GM21717 (cell line): Measurements from ENCODE around the gene CARMIL1.
"Not testable (repeated sequence)": the region's sequence is repeated elsewhere in the genome, so short reads cannot be mapped to it uniquely, and the experiment has no call there.

ENCODE experiments used
- ATAC-seq: cut with Tn5 transposase; IDR thresholded peaks from one replicate; pipeline ENCODE4 v1.9.1; 2021; ENCODE audit warnings: mild to moderate bottlenecking, moderate library complexity; ENCODE audit not compliant: unreplicated experiment

CARMIL1 gene

DNA sequence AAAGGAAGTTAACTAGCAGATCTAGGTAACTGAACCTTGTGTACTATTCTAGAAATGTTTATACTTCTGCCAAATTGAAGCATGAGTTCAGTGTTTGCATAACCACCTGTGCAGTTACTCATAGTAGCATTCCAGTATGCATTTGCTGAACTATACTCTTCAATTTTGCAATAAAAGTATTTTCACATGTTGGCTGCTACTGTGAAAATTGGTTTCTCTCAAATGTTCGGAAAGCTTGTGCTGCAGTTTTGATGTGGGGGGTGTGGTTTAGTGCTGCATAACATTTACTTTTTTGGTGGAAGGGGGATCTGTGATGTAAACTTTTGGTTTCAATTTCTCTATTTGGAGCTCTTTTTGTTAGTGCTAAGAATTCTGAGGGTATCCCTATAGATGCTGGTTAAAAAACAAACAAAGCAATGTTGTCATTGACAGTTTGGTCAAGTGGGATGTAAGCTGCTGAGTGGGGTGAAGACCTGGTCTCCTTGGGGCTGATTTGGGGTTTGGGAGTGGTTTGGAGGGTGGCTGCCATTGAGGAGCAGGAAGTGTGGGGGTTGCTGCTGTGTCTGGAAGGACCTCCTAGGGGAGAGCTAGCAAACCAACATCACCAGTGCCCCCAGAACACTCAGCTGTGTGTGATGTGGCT, 87.8 kb downstream of the CARMIL1 start:
- ATAC-seq: no peak

DNA sequence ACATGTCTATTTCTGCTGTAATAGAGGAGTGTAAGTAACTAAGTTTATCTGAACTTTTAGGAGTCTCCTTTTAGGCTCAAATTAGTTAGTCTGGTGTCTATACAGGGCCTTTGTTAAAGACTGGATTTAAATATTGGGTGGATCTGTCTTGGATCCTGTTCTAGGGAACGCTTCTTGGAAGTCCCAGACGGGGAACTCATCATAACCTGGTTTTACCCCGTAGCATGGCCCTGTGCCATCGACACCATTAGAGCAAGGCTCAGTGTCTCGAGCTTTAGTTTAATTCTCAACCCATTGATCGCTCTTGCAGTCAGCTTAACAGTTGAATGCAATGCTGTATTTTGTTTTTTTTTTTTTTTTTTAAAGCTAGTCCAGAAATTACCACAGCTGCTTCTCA, 89.9 kb downstream of the CARMIL1 start:
- no peak for ATAC-seq

DNA sequence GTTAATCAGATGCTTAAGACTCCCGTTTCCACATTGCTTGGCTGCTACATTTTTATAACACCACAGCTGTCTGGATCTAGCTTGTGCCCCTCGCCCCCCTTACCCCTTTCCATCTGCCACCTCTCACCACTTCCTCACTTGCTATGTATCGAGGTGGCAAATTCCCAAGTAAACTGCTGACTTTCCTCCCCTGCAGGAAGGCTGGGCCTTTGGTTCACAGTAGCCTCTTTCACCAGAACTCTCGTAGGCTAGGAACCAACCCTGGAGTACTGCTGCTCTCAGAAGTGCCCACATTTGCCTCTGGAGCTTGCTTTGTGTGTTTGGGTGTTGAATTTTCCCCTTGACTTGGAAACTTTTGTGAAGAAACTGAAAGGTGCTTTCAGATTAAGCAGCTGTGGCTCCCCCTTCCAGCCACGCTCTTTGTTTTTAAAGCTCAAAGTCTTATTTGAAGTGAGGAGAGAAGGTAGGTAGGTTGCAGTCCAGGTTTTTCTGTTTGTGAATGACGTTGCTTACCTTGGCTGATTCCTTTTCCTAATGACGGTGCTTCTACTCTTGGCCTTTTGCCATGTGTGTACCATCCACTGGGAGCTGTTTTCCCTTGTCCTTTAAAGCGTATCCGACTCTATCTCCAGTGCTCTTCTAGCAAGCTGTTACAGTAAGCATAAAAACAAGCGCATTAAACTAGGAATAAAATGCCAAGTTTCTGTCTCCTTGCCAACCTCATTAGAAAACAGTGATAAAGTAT, 90.4 kb downstream of the CARMIL1 start:
- no peak for ATAC-seq

DNA sequence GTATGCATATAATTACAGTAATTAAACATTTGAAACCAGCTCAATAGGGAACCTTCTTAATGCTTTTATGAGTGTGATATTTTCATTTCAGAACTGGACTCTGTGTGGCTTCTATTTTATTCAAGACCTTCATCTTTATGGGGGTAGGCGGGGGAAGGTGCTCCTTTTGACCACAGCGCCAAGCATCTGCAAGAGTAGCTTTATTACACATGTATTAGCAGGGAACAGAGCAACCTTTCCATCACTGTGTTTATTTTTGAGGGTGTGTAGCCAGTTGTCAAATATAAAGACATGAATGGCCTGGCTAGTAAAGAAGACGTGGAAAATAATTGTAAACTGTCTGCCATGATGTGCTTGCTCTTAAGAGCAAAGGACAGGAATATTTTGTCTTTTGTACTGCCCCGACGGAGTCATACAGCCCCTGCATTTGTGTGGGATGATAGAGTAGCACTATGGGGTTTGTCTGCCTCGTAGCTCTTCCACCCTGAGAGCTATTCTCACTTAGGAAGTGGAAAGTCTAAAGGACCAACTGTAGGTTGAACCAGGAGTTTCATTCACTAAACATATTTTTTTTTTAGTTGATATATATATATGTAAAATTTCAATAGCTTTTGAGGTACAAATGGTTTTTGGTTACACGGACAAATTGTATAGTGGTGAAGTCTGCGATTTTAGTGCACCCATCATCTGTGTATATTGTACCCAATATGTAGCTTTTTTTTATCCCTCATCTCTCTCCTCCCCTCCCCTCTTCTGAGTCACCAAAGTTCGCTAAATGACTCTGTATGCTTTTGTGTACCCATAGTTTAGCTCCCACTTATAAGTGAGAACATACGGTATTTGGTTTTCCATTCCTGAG, 91.2 kb downstream of the CARMIL1 start:
- no peak for ATAC-seq

DNA sequence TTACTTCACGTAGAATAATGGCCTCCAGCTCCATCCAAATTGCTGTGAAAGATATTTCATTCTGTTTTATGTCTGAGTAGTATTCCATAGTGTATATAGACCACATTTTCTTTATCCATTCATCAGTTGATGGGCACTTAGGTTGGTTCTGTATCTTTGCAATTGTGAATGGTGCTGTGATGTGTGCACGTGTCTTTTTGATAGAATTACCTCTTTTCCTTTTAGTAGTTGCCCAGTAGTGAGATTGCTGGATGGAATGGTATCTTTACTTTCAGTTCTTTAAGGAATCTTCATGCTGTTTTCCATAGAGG, 91.8 kb downstream of the CARMIL1 start:
- no peak for ATAC-seq

DNA sequence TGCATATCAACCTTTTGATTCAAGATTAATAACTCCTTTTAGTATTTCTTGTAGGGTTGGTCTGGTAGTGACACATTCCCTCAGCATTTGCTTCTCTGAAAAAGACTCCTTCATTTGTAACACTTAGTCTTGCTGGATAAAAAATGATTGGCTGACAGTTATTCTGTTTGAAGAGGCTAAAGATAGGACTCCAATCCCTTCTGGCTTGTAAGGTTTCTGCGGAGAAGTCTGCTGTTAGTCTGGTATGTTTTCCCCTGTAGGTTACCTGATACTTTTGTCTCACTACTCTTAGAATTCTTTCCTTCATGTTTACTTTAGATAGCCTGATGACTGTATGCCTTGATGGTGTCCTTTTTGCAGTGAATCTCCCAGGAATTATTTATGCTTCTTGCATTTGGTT, 96.0 kb downstream of the CARMIL1 start:
- no peak for ATAC-seq

DNA sequence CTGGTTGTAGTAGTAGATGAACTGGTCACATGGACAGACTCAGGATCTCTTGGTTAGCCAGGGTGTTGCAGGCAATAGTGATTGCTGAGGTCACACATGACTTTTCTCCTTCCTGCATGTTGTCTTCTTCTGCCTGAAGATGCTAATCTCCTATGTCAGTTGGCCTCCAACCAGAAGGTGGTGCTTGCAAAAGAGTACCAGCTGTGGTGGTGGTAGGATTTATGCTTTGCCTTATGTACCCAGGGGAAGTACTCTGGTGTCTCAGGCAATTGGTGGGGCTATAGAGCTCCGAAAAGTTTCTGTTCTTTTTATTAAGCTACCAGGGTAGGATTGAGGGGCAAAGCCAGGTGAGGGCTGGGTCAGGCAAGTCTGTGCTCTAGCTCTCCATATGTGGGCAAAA, 98.5 kb downstream of the CARMIL1 start:
- no peak for ATAC-seq

DNA sequence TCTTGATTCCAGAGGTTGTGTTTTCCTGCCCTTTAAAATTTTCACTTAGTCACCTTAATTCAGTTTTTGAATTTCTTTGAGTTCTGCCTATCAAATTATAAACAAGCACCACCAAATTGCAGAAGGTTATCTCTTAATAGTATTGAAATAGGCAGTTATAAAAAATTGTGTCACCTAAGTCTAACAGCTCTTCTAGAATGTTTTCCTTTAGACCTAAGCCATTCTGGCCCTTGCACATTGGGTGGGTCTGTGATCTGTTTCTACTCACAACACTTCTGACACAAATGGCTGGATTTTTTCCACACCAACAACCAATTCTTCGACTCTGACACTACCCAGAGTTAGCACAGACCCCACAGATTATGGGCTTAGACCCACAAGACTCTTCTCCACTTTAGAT, 101.9 kb downstream of the CARMIL1 start:
- no peak for ATAC-seq

DNA sequence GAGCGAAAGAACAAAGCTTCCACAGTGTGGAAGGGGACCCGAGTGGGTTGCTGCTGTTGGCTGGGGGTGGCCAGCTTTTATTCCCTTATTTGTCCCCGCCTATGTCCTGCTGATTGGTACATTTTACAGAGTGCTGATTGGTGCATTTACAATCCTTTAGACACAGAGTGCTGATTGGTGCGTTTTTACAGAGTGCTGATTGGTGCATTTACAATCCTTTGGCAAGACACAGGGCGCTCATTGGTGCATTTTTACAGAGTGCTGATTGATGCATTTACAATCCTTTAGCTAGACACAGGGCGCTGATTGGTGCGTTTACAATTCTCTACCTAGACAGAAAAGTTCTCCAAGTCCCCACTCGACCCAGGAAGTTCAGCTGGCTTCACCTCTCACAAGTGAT, 103.3 kb downstream of the CARMIL1 start:
- not testable (repeated sequence) for ATAC-seq

DNA sequence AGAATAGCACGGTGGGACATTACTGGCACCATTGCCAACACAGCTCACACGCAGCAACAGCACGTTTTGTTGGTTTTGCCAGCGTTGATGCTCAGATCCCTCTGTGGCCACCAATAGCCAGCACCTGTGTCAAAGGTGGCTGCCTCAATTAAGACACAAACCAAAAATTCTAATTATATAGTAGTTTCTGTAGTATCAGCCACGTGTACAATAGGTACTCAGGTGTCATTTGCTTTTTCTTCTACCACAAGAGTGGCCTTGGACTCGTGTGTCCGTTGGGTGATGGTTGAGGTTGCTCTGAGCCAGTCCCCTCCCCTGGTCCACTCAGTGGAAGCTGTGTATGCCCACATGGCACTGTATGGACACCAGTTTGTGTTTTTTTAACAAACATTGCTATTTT, 105.1 kb downstream of the CARMIL1 start:
- no peak for ATAC-seq

DNA sequence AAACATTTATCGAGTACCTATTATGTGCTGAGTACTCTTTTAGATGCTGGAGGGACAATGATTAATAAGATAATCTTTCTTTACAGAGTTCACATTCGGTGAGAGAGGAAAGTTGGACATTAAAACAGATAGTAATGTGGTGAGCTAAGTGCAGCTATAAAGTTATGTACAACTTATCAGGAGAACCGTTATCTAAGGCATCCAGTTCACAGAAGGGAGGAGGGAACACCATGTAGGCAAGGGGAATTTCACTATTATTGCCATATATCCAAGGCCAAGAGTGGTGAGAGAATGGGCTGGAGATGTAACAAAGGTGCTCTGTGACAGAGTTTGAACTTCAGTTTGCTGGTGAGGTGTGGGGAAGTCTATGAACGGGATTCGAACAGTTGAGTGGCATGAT, 105.8 kb downstream of the CARMIL1 start:
- ATAC-seq: no peak

DNA sequence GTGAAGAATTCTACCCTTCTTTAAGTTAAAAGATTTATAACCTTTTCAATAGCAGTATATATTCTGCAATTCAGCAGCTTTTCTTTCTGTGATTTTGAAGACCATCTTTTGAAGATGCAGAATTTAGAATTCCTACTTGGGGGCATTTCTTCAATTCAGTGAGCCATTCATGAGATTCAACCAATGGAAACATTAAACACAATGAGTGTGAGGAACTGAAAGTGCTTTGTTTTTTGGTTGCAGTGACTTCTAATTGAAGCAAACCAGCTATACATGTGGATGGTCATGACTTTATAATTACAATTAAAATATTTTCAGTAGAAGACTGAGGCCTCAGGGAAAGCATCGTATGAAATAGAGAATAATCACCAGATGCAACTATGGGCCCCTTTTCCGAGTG, 108.3 kb downstream of the CARMIL1 start:
- ATAC-seq: no peak

DNA sequence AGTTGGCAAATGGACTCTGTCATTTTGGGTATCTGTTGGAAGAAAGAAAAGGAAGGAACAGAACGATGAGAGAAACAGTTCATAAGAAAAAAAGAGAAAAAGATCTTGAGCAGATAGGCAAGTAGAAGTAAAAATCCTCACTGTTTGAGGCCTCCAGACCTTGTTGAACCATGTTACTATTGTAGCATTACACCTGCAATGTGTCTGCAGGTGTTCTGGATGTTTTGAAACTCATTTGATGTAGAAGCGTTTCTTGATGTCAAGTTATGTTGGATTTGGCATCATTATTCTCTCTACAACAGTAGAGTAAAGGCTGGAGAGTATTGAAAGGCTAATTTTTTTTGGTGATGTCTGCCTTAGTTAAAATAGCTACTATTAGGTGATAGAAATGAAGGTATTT, 108.7 kb downstream of the CARMIL1 start:
- ATAC-seq: no peak

DNA sequence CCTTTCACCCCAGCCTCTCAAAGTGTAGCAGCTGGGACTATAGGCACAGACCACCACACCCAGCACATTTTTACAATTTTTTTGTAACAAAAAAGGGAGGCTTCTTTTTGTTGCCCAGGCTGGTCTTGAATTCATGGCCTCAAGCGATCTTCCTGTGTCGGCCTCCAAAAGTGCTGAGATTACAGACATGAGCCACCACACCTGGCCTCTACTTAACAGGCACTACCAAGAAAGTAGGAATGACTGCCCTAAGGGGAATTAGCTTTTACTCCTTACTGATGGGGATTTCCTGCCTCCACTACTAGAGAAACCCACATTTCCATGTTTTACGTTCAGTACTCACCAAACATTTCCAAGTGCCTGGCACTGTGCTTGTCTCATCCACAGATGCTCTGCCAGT, 109.6 kb downstream of the CARMIL1 start:
- no peak for ATAC-seq

DNA sequence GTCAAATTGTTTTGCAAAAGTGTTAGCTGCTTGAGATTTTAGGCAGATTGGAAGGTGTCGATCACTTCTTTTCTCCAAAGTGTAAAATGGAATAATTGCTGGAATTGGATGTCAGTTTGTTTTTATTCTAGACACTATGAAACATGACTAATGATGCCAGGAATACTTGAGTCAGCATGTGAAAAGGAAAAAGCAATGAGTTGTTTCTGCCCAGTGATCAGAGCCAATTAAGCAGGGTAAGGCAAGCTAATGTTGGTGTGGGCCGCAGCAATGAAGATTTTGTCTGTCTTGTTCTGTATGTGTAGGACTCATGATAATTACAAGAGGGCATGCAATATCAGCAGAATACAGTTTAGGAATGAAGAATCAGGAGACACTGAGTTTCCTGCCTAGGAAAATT, 110.3 kb downstream of the CARMIL1 start:
- no peak for ATAC-seq

DNA sequence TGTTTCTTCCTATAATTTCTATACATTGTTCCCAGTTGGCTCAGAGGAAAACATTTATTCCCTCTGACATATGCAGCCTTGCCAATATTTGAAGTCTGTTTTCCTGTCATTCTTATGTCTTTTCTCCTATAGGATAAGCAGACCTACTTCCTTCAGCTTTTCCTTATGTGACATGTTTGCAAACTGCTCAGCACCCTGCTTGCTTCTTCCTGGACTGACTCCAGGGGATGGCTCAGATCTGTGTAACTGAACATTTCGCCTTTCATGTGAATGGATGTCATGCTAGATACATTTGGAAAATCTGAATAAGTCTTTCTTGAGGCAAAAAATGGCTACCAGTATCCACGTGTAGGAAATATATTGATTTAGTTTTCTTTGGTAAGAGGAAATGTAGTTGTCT, 113.2 kb downstream of the CARMIL1 start:
- ATAC-seq: no peak

DNA sequence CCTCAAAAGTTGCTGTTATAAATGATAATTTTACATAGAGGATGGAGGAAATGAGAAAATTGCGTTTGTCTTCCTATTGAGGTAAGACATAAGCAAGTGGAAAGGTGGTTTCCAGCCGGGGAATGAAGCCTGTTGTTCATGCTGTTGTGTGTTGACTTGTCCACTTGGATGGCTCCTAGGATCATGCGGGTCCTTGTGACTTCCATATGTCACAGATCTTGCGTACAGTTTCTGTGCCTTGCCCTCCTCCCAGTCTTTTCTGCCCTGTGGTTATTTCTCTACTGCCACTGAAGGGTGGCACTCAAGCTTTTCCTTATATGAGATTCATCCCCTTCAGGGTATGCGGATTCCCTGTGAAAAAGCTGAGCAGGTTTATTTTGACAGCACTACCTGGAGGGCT, 116.6 kb downstream of the CARMIL1 start:
- ATAC-seq: no peak

DNA sequence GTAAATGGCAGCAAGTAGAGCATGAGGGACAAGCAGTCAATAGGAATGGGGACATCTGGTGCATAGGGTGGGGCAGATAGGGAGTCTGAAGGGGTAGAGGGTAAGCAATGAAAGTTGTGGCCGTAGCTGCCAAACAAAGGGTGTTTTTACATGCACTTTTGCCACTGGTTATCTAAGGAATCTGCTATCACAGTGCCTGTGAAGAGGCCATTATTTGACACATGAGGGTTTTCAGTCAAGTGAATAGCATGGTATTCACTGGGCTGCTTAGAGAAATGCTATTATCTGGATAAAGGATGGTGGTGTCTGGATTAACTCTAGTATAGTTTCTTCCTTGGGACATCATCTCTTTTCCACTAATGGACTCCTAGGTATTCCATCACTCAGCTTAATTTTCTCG, 118.2 kb downstream of the CARMIL1 start:
- no peak for ATAC-seq

DNA sequence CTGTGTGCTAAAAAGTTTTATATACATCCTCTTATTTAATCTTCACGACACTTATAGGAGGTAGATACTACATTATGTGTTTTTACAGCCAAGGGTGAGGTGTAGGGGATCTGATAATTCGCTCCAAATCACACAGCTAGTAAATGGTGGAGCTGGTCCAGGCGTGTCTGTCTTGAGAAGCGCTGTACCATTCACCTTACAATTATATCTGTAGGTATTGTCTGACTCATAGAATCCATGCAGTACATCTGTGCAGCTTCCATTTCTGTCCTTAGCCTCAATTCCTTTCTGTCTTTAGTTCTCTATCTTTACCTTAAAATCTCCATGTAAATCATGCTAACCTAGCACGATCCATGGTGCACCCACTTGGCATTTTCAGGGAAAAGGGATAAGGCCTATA, 120.7 kb downstream of the CARMIL1 start:
- ATAC-seq: no peak

DNA sequence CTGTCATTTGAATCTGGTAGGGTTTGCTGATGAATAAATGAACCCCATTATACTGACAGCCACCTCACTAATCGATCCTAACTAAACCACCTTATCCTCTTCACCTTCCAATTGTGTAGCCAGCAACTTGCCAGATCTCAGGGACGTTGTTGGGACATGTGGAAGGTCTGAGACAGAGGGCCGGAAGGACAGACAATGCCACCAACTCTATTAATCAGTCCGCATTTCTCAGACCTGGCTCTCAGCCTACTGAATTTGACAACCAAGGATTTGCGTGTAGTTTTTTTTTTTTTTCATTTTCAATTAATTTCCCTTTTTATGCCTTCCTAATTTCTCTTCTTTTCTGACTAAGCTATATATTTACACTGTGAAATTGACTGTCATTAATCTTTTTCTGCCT, 122.5 kb downstream of the CARMIL1 start:
- no peak for ATAC-seq

DNA sequence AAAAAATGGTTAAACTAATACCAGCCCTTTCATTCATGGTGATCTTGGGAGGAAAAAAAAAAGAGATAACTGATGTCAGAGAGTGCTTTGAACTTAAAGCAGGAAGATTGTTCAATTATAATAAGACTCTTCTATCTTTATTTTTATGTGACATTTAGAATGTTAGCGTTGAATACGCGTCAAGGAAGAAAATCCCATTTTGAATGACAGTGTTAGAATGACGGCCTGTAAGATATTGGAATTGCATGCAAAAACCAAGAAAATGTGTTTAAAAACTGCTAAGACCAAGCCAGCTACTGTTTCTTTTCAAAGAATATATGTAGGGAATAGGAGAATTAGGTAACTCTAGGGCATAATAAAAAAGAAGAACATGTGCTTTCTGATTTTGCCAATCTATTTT, 123.0 kb downstream of the CARMIL1 start:
- ATAC-seq: no peak

DNA sequence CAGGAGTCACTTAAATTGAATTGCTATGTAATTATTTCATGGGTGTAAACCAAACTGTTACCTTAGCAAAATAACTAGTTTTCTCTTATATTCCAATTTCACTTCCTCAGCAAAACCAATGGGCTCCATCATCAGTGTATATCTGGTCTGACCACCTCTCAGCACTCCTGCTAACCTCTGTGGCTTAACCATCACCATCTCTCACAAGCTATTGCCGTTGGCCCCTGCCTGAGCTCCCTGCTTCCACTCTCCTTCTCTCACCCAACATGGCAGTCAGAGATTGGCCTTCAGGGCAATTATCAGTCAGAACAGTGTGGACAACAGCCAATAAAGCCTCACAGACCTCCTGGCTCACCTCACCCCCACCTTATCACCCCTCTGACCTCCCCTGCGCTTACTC, 124.0 kb downstream of the CARMIL1 start:
- no peak for ATAC-seq
